Psoas muscle (tissue), 8 donors: ENCODE measurements around the gene MPDU1. TPM values are rescaled to one million over a fixed set of nuclear protein-coding genes. Genes with fewer than 3 reads are reported as not detected.

Source experiments
- ATAC-seq, 4 donors: fragments of 200-7000 bp; cut with Tn5 transposase; one replicate each; pipeline ENCODE4 v1.9.1; 2020; ENCODE audit warnings: moderate library complexity in 3 of 4, mild to moderate bottlenecking in 2 of 4
- DNase-seq, 2 donors: peaks; one replicate each; pipeline ENCODE4 v3.0.0-alpha.2; 2020
- H3K27ac ChIP-seq: fragments of 200-600 bp; one replicate; pipeline ENCODE4 v1.8.0; 2022
- H3K27me3 ChIP-seq, 3 donors: fragments of 200-600 bp in 1 of 3; one replicate each; pipeline versions ENCODE4 v1.6.1 to v1.8.0; 2013 to 2022; ENCODE audit warnings: low read length in 2 of 3, mild to moderate bottlenecking in 2 of 3, moderate library complexity in 1 of 3; ENCODE audit not compliant: insufficient read depth in 3 of 3
- H3K36me3 ChIP-seq, 2 donors: fragments of 200-600 bp in 1 of 2; one replicate each; pipeline versions ENCODE4 v1.6.1 to v1.8.0; 2013 to 2022; ENCODE audit warnings: low read depth in 1 of 2, mild to moderate bottlenecking in 1 of 2, moderate library complexity in 1 of 2; ENCODE audit not compliant: insufficient read depth in 1 of 2
- H3K4me1 ChIP-seq: fragments of 200-600 bp; one replicate; pipeline ENCODE4 v1.8.0; 2022
- H3K4me3 ChIP-seq: fragments of 200-600 bp; one replicate; pipeline ENCODE4 v1.8.0; 2022; ENCODE audit warnings: mild to moderate bottlenecking
- H3K9me3 ChIP-seq: fragments of 200-600 bp; one replicate; pipeline ENCODE4 v1.8.0; 2022
- WGBS, 3 donors: extraction: QIAGEN DNeasy Blood & Tissue Kit; methylation state at CpG; one replicate each; pipeline versions ENCODE4 v1.1.6 to v1.1.7; 2013; 5-methylcytosine and 5-hydroxymethylcytosine counted together
- intact Hi-C, 2 donors: fragments of 100-400 bp; cut with DNase I; formaldehyde crosslinking; loops; one replicate each; pipeline versions ENCODE4 v1.11.0 to v1.14.2; 2022
- polyA plus RNA-seq, 3 donors: library from polyadenylated mRNA; stranded (reverse); fragments of 200-250 nt; gene quantifications; one replicate each; pipeline ENCODE4 v1.2.3, GENCODE V29; 2013
- total RNA-seq, 4 donors: library from RNA; stranded (reverse); fragmentation: NEBNext Ultra II Directional in 2 of 4; extraction: Animal tissue kit (Norgen Biotek cat#: 25700) in 2 of 4; gene quantifications; one replicate each; pipeline versions ENCODE4 v1.2.1 to v1.2.4, GENCODE V29; 2021 to 2023
- TF ChIP-seq, protein P1 (sequence below): fragments of 200-600 bp; IDR thresholded peaks from one replicate; pipeline ENCODE4 v1.8.0; 2022; ENCODE audit warnings: antibody characterized with exemption
- donor health status: healthy with polysubstance abuse.
- donor health status: DM: no; HTN: no; CAD: no; lungs with moderate emphysema.
- donor health status: Bipolar disorder and iron deficiency.
- donor health status: healthy.
- donor health status: DM: yes; HTN: yes; CAD: no.
- donor health status: DM: no; HTN: no; CAD: no.
- donor health status: DM: no; HTN: no; CAD: no.
- donor health status: DM: yes; HTN: yes; CAD: no.

Gene MPDU1
- total and polyA plus RNA-seq, 7 donors, result 19.3 to 147 (median 40.6) TPM

DNA sequence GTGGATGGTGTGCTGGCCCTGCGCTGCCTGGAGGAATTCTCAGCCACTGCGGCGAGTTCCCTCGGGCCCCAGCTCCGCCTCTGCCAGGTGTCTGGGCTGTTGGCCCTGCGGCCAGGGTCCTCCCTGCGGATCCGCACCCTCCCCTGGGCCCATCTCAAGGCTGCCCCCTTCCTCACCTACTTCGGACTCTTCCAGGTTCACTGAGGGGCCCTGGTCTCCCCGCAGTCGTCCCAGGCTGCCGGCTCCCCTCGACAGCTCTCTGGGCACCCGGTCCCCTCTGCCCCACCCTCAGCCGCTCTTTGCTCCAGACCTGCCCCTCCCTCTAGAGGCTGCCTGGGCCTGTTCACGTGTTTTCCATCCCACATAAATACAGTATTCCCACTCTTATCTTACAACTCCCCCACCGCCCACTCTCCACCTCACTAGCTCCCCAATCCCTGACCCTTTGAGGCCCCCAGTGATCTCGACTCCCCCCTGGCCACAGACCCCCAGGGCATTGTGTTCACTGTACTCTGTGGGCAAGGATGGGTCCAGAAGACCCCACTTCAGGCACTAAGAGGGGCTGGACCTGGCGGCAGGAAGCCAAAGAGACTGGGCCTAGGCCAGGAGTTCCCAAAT, 26.4 kb upstream of the MPDU1 start:
- no peaks in the 10 kb centered on the region for H3K36me3 ChIP-seq
- H3K27ac ChIP-seq, result peak overlapping the region; percentile 94
- ATAC-seq, result no peak
- DNase-seq, result no peak
- no peak overlapping the region for H3K4me3 ChIP-seq
- TF ChIP-seq, protein P1, sequence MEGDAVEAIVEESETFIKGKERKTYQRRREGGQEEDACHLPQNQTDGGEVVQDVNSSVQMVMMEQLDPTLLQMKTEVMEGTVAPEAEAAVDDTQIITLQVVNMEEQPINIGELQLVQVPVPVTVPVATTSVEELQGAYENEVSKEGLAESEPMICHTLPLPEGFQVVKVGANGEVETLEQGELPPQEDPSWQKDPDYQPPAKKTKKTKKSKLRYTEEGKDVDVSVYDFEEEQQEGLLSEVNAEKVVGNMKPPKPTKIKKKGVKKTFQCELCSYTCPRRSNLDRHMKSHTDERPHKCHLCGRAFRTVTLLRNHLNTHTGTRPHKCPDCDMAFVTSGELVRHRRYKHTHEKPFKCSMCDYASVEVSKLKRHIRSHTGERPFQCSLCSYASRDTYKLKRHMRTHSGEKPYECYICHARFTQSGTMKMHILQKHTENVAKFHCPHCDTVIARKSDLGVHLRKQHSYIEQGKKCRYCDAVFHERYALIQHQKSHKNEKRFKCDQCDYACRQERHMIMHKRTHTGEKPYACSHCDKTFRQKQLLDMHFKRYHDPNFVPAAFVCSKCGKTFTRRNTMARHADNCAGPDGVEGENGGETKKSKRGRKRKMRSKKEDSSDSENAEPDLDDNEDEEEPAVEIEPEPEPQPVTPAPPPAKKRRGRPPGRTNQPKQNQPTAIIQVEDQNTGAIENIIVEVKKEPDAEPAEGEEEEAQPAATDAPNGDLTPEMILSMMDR, result no peak
- no peaks in the 10 kb centered on the region for H3K27me3 ChIP-seq
- peaks cover 29% of the 10 kb centered on the region for H3K4me1 ChIP-seq
- no peaks in the 10 kb centered on the region for H3K9me3 ChIP-seq
- intact Hi-C loops, result no loop called here
- WGBS, 3 donors, result 59 to 67% (median 66%) methylated on average over 16 to 19 of the region's 19 CpGs

DNA sequence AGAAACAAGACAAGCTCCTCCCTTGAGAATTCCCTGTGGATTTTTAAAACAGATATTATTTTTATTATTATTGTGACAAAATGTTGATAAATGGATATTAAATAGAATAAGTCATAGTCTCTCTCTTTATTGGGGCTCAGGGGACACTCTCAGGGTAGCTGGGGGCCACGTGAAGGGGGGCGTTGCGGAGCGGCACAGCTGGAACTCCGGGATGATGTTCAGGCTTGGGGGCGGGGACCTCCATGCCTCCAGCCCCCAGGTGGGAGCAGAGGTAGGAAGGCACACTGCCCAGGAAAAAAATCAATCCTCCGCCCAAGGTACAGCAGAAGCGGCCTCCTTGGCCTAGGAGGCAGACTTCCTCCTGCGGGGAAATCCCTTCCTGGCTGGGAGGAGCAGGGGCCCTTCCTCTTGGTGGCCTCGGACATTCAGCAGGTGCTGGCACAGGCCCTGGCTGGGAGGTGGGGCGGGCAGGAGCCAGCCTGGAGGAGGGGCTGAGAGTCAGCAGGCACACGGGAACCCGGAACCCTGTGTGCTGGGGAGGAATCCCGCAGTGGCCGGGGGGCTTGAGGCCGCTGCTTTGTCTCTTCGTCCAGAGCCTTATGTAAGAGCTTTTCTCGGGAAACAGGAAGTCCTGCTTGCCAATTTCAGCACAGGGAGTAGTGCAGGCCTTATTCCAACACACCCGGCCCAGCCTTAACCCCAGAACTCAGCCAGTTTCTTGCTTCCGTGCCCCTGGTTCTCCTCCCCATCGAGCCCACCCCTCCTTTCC, 25.7 kb upstream of the MPDU1 start:
- H3K27me3 ChIP-seq, result no peaks in the 10 kb centered on the region
- ATAC-seq (peak; percentile 36 to 51 (median 40)), DNase-seq (peak; percentile 82 to 91)
- H3K4me3 ChIP-seq, result peak overlapping the region; percentile 96
- intact Hi-C loops, result loop anchor here in 1 of 2 donors (2.0 kb wide), 1 partner anchor 203 kb away; the partner anchor contains the start of gene TMEM95
- 5 to 13% (median 6%) methylated on average over 19 to 21 of the region's 21 CpGs for WGBS, 3 donors
- no peaks in the 10 kb centered on the region for H3K9me3 ChIP-seq
- H3K4me1 ChIP-seq, result peaks cover 35% of the 10 kb centered on the region
- peaks cover 0 to under 1% of the 10 kb centered on the region in 2 donors for H3K36me3 ChIP-seq
- H3K27ac ChIP-seq, result peak overlapping the region; percentile 94
- TF ChIP-seq, protein P1, result no peak

DNA sequence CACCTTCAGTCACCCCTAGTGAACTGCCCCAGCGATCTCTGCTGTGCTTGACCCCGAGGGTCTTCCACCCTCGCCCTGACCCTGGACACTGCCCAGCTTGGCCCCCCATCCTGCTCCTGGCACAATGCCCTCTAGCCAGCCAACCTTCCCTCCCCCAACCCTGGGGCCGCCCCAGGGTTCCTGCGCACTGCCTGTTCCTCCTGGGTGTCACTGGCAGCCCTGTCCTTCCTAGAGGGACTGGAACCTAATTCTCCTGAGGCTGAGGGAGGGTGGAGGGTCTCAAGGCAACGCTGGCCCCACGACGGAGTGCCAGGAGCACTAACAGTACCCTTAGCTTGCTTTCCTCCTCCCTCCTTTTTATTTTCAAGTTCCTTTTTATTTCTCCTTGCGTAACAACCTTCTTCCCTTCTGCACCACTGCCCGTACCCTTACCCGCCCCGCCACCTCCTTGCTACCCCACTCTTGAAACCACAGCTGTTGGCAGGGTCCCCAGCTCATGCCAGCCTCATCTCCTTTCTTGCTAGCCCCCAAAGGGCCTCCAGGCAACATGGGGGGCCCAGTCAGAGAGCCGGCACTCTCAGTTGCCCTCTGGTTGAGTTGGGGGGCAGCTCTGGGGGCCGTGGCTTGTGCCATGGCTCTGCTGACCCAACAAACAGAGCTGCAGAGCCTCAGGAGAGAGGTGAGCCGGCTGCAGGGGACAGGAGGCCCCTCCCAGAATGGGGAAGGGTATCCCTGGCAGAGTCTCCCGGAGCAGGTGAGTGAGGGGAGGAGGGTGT, 24.9 kb upstream of the MPDU1 start, which contains the start of gene TNFSF13:
Gene TNFSF13 (plus strand): TSS at position 207 of the 776 bp plus-strand sequence. CDS start 290 bp downstream, at position 497.
- H3K4me1 ChIP-seq, result peaks cover 41% of the 10 kb centered on the region
- WGBS, 3 donors, result 41 to 47% (median 43%) methylated on average over 16 of the region's 16 CpGs
- no peak for ATAC-seq
- peak; percentile 60 to 75 for DNase-seq
- peak within 1 kb of the TSS; percentile 96 for H3K4me3 ChIP-seq
- TF ChIP-seq, protein P1, result no peak
- H3K27ac ChIP-seq, result peak within 1 kb of the TSS; percentile 94
- intact Hi-C loops, result loop anchor here in 1 of 2 donors (2.0 kb wide), 1 partner anchor 204 kb away; the partner anchor contains the start of gene TMEM95
- H3K36me3 ChIP-seq, result peaks cover 0 to 8% of the 10 kb centered on the region in 2 donors
- no peaks in the 10 kb centered on the region for H3K27me3 ChIP-seq
- no peaks in the 10 kb centered on the region for H3K9me3 ChIP-seq

DNA sequence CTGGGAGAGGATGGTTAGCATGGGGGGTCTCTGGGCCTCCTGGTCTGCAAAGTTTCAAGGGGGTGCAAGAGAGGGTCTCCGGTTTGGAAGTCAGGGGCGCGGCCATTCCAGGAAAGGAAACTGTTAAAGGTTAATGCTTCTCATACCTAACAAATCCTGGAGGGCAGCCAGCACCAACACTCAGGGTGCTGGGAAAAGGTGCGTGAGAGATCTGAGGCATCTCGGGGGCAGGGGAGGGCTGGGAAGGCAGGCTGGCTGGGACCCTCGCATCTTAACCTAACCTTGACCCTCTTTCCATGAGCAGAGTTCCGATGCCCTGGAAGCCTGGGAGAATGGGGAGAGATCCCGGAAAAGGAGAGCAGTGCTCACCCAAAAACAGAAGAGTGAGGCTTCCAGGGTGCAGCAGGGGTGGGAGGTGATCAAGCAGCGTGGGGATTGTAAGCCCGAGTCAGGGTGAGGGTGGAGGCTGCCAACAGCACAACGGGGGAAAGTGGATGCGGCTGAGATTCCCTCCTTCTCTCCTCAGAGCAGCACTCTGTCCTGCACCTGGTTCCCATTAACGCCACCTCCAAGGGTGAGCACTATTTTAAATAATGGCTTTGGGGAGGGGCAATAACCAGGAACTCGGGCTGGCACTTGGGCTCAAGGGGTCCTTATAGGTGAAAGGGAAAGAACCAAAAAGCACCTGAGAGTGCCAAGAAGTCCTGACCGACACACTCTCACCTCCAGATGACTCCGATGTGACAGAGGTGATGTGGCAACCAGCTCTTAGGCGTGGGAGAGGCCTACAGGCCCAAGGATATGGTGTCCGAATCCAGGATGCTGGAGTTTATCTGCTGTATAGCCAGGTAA, 24.1 kb upstream of the MPDU1 start:
- ATAC-seq (no peak), DNase-seq (no peak)
- no peaks in the 10 kb centered on the region for H3K9me3 ChIP-seq
- intact Hi-C loops, result loop anchor here (2.0 to 10.0 kb wide), 7 partner anchors 45 to 315 kb away; partner anchors contain the start of genes FGF11 (in 2 of the 2), GABARAP (in 1 of the 2), KCTD11 (in 1 of the 2) and TMEM102 (in 1 of the 2)
- peak overlapping the region; percentile 94 for H3K27ac ChIP-seq
- peak overlapping the region; percentile 96 for H3K4me3 ChIP-seq
- H3K36me3 ChIP-seq, result peaks cover 0 to 17% of the 10 kb centered on the region in 2 donors
- TF ChIP-seq, protein P1, result no peak
- peaks cover 45% of the 10 kb centered on the region for H3K4me1 ChIP-seq
- no peaks in the 10 kb centered on the region for H3K27me3 ChIP-seq
- WGBS, 3 donors, result 82 to 85% (median 82%) methylated on average over 18 of the region's 18 CpGs
